Trophoblast cell (in vitro differentiated cells and primary cell): ENCODE results near the gene MAGI2.

Experiments used
- DNase-seq, 2 donors: peaks; one replicate each; pipeline ENCODE4 v3.0.0-alpha.2; 2016
- H2AFZ ChIP-seq: 2 replicates; pipeline ENCODE4 v1.6.1; 2013; ENCODE audit warnings: low read length, moderate library complexity, mild to moderate bottlenecking; ENCODE audit not compliant: insufficient read depth, poor library complexity
- H2AK5ac ChIP-seq: 2 replicates; pipeline ENCODE4 v1.6.1; 2013; ENCODE audit warnings: mild to moderate bottlenecking, low read length
- H2BK120ac ChIP-seq: 2 replicates; pipeline ENCODE4 v1.6.1; 2013; ENCODE audit warnings: low read length, mild to moderate bottlenecking, moderate library complexity; ENCODE audit not compliant: insufficient read depth, poor library complexity
- H2BK12ac ChIP-seq: 2 replicates; pipeline ENCODE4 v1.6.1; 2013; ENCODE audit warnings: mild to moderate bottlenecking, low read length, moderate library complexity
- H2BK5ac ChIP-seq: 2 replicates; pipeline ENCODE4 v1.6.1; 2013; ENCODE audit warnings: low read length, low read depth, moderate library complexity, mild to moderate bottlenecking; ENCODE audit not compliant: poor library complexity
- H3K14ac ChIP-seq: 2 replicates; pipeline ENCODE4 v1.6.1; 2013; ENCODE audit warnings: mild to moderate bottlenecking, low read length
- H3K18ac ChIP-seq: 2 replicates; pipeline ENCODE4 v1.6.1; 2013; ENCODE audit warnings: mild to moderate bottlenecking, low read length
- H3K23ac ChIP-seq: 2 replicates; pipeline ENCODE4 v1.6.1; 2013; ENCODE audit warnings: low read length
- H3K27ac ChIP-seq: 2 replicates; pipeline ENCODE4 v1.5.1; 2013; ENCODE audit warnings: low read depth, mild to moderate bottlenecking, inconsistent platforms, low read length, moderate library complexity
- H3K27me3 ChIP-seq: 2 replicates; pipeline ENCODE4 v1.6.1; 2013; ENCODE audit warnings: inconsistent platforms, mild to moderate bottlenecking, low read length, moderate library complexity; ENCODE audit not compliant: insufficient read depth
- H3K36me3 ChIP-seq, 2 experiments: 1 replicate in 1 of 2; 2 replicates in 1 of 2; pipeline ENCODE4 v1.6.1; 2013; ENCODE audit warnings: low read length in 2 of 2, mild to moderate bottlenecking in 2 of 2, moderate library complexity in 1 of 2; ENCODE audit not compliant: insufficient read depth in 2 of 2, control insufficient read depth in 1 of 2
- H3K4ac ChIP-seq: 2 replicates; pipeline ENCODE4 v1.6.1; 2013; ENCODE audit warnings: low read depth, mild to moderate bottlenecking, low read length, moderate library complexity
- H3K4me1 ChIP-seq, 2 experiments: 1 replicate in 1 of 2; 2 replicates in 1 of 2; pipeline ENCODE4 v1.6.1; 2013; ENCODE audit warnings: low read length in 2 of 2, mild to moderate bottlenecking in 2 of 2, moderate library complexity in 1 of 2; ENCODE audit not compliant: insufficient read depth in 2 of 2, control insufficient read depth in 1 of 2
- H3K4me2 ChIP-seq: 2 replicates; pipeline ENCODE4 v1.6.1; 2013; ENCODE audit warnings: inconsistent platforms, mild to moderate bottlenecking, low read length, moderate library complexity
- H3K4me3 ChIP-seq: 2 replicates; pipeline ENCODE4 v1.5.1; 2013; ENCODE audit warnings: mild to moderate bottlenecking, low read depth, low read length, inconsistent platforms
- H3K79me1 ChIP-seq: one replicate; pipeline ENCODE4 v1.6.1; 2013; ENCODE audit warnings: low read length
- H3K79me2 ChIP-seq: 2 replicates; pipeline ENCODE4 v1.6.1; 2013; ENCODE audit warnings: low read length, mild to moderate bottlenecking; ENCODE audit not compliant: control insufficient read depth, insufficient read depth, poor library complexity
- H3K9ac ChIP-seq: 2 replicates; pipeline ENCODE4 v1.6.1; 2013; ENCODE audit warnings: mild to moderate bottlenecking, low read length
- H3K9me3 ChIP-seq: 2 replicates; pipeline ENCODE4 v1.6.1; 2013; ENCODE audit warnings: low read depth, mild to moderate bottlenecking, control low read depth, inconsistent platforms, low read length; ENCODE audit not compliant: insufficient read depth
- H4K12ac ChIP-seq: 2 replicates; pipeline ENCODE4 v1.6.1; 2013; ENCODE audit warnings: low read depth, mild to moderate bottlenecking, low read length, moderate library complexity
- H4K8ac ChIP-seq: 2 replicates; pipeline ENCODE4 v1.6.1; 2013; ENCODE audit warnings: low read depth, mild to moderate bottlenecking, low read length, moderate library complexity
- H4K91ac ChIP-seq: one replicate; pipeline ENCODE4 v1.6.1; 2013; ENCODE audit warnings: low read depth, mild to moderate bottlenecking, low read length, moderate library complexity
- WGBS: extraction: QIAGEN DNeasy Blood & Tissue Kit; methylation state at CpG from one replicate; pipeline ENCODE4 v1.1.7; 2013; ENCODE audit warnings: missing lambda C conversion rate; ENCODE audit not compliant: insufficient read length, insufficient coverage; ENCODE audit errors: extremely low coverage; 5-methylcytosine and 5-hydroxymethylcytosine counted together

Gene MAGI2

GRCh38 chr7:78222001-78222751 lies 1231.3 kb downstream of the MAGI2 start:
- Histone ChIP-seq H3K14ac (no peak overlapping the region), H2BK5ac (no peak overlapping the region), H2BK120ac (no peak overlapping the region), H2AK5ac (no peak overlapping the region), H3K4ac (no peak overlapping the region), H3K9ac (no peak overlapping the region), H3K18ac (no peak overlapping the region), H4K12ac (no peak overlapping the region), H3K36me3 (no peaks in the 10 kb centered on the region), H3K27ac (no peak overlapping the region), H2AFZ (no peak overlapping the region), H3K23ac (no peak overlapping the region), H4K91ac (no peak overlapping the region), H3K79me1 (no peaks in the 10 kb centered on the region), H3K9me3 (no peaks in the 10 kb centered on the region), H3K79me2 (no peaks in the 10 kb centered on the region), H3K4me3 (no peak overlapping the region), H4K8ac (no peak overlapping the region), H3K27me3 (no peaks in the 10 kb centered on the region), H2BK12ac (no peak overlapping the region), H3K4me1 (no peaks in the 10 kb centered on the region), H3K4me2 (no peak overlapping the region)
- peak; percentile 5 to 66 for DNase-seq
- WGBS: no CpG with 5 or more reads among the region's 5 CpGs

DNA sequence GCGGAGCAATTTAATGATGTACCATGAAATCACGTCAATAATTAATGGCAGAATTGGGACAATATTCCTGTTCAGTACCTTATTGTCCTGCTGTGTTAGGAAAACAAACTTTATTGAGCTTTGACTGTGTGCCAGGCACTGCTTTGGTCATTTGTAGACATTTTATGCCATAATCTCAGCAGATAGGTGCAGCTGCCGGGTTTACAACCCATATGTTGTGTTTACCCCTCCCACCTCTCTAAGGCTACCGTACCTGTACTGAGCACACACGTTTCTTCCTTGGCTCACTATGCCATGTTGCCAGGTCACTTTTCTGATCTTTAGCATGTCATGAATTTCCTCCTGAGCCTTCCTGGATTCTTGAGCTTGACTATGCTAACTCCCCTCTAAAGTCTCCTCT lies 1232.7 kb downstream of the MAGI2 start:
- H3K79me2 ChIP-seq: no peaks in the 10 kb centered on the region
- WGBS: no CpG with 5 or more reads among the region's 5 CpGs
- no peaks in the 10 kb centered on the region for H3K27me3 ChIP-seq
- H3K9ac ChIP-seq: no peak overlapping the region
- no peak overlapping the region for H2AFZ ChIP-seq
- H3K36me3 ChIP-seq: no peaks in the 10 kb centered on the region
- H3K79me1 ChIP-seq: no peaks in the 10 kb centered on the region
- H3K14ac ChIP-seq: no peak overlapping the region
- H2BK5ac ChIP-seq: no peak overlapping the region
- H2BK120ac ChIP-seq: no peak overlapping the region
- H3K4me3 ChIP-seq: no peak overlapping the region
- H3K4me2 ChIP-seq: no peak overlapping the region
- no peak overlapping the region for H2AK5ac ChIP-seq
- no peak overlapping the region for H3K23ac ChIP-seq
- H3K9me3 ChIP-seq: peaks cover 2% of the 10 kb centered on the region
- H3K18ac ChIP-seq: no peak overlapping the region
- no peak overlapping the region for H3K27ac ChIP-seq
- no peak overlapping the region for H4K91ac ChIP-seq
- no peaks in the 10 kb centered on the region for H3K4me1 ChIP-seq
- H2BK12ac ChIP-seq: no peak overlapping the region
- H4K12ac ChIP-seq: no peak overlapping the region
- no peak for DNase-seq
- no peak overlapping the region for H3K4ac ChIP-seq
- H4K8ac ChIP-seq: no peak overlapping the region

GRCh38 chr7:78218876-78219275 lies 1234.6 kb downstream of the MAGI2 start:
- no peak overlapping the region for H2BK5ac ChIP-seq
- H3K79me1 ChIP-seq: no peaks in the 10 kb centered on the region
- no peak overlapping the region for H3K4me3 ChIP-seq
- no peak overlapping the region for H3K27ac ChIP-seq
- peaks cover 2% of the 10 kb centered on the region for H3K9me3 ChIP-seq
- H4K91ac ChIP-seq: no peak overlapping the region
- no CpG with 5 or more reads among the region's 9 CpGs for WGBS
- H2AFZ ChIP-seq: no peak overlapping the region
- H3K36me3 ChIP-seq: no peaks in the 10 kb centered on the region
- H3K79me2 ChIP-seq: no peaks in the 10 kb centered on the region
- H3K18ac ChIP-seq: no peak overlapping the region
- no peak overlapping the region for H3K4me2 ChIP-seq
- no peak overlapping the region for H2AK5ac ChIP-seq
- no peak overlapping the region for H4K8ac ChIP-seq
- H4K12ac ChIP-seq: no peak overlapping the region
- H3K27me3 ChIP-seq: no peaks in the 10 kb centered on the region
- no peak overlapping the region for H2BK120ac ChIP-seq
- H3K4ac ChIP-seq: no peak overlapping the region
- no peak overlapping the region for H3K9ac ChIP-seq
- DNase-seq: peak in 1 of 2 donors; percentile 7
- H2BK12ac ChIP-seq: no peak overlapping the region
- no peak overlapping the region for H3K23ac ChIP-seq
- no peak overlapping the region for H3K14ac ChIP-seq
- H3K4me1 ChIP-seq: no peaks in the 10 kb centered on the region

- H3K9ac ChIP-seq: no peak overlapping the region
- no peak overlapping the region for H2BK5ac ChIP-seq
- WGBS: no CpG with 5 or more reads among the region's 1 CpG
- no peaks in the 10 kb centered on the region for H3K79me2 ChIP-seq
- peak; percentile 43 to 49 for DNase-seq
- H3K79me1 ChIP-seq: no peaks in the 10 kb centered on the region
- no peaks in the 10 kb centered on the region for H3K4me1 ChIP-seq
- H2BK120ac ChIP-seq: no peak overlapping the region
- H3K14ac ChIP-seq: no peak overlapping the region
- no peak overlapping the region for H2BK12ac ChIP-seq
- no peaks in the 10 kb centered on the region for H3K36me3 ChIP-seq
- no peak overlapping the region for H4K12ac ChIP-seq
- H3K27me3 ChIP-seq: no peaks in the 10 kb centered on the region
- peaks cover 2% of the 10 kb centered on the region for H3K9me3 ChIP-seq
- H3K4me3 ChIP-seq: no peak overlapping the region
- H3K4me2 ChIP-seq: no peak overlapping the region
- no peak overlapping the region for H2AFZ ChIP-seq
- no peak overlapping the region for H3K23ac ChIP-seq
- H3K4ac ChIP-seq: no peak overlapping the region
- no peak overlapping the region for H4K91ac ChIP-seq
- H3K27ac ChIP-seq: no peak overlapping the region
- H3K18ac ChIP-seq: no peak overlapping the region
- H2AK5ac ChIP-seq: no peak overlapping the region
- H4K8ac ChIP-seq: no peak overlapping the region
Observed at GRCh38 chr7:78218051-78218450, 1235.4 kb downstream of the MAGI2 start.
